ENCODE data around the gene GNPDA1.

Gene GNPDA1

GRCh38 chr5:141989720-141990119, 23.1 kb downstream of the GNPDA1 start:
- no peak for DNase-seq

DNA sequence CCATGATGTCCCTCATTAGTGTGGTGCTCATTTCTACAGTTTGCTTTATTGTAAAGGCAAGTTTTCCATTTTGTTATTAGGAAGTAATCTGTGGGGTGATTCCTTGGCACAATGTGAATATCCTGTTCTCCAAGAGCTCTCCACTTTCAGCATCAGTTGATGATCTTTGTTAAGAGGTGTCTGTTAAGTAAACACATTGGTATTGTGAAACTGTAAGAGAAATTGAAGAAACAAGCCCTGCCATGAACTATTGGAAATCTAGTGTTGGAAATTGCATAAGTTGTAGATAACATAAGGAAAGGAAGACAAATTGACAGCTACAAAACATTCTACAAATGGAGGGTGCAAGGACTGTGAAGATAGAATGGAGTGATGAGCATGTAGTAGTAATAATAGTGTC, 26.8 kb downstream of the GNPDA1 start:
- DNase-seq = no peak

DNA sequence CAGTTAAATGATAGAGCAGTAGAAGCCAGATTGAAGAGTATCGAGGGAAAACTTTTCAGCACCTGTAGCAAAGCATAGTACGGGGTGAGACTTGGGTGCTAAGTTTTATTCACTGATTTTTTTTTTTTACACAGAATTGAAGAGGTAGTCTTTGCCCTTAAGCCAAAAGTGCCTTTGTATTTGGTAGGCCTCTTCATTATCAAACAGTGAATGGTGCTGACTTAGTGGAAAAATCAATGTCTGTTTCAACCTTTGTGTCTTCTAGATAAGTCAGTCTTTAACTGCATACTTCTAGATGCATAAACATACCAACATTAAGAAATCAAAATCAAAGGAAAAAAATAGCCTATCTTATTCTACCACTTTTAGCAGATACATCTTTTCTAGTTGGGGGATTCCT, 30.2 kb downstream of the GNPDA1 start:
- DNase-seq = no peak

- DNase-seq = no peak
Measured at GRCh38 chr5:141978389-141978788, 34.4 kb downstream of the GNPDA1 start.

- DNase-seq = no peak
Measured at GRCh38 chr5:141976176-141976575, 36.7 kb downstream of the GNPDA1 start.

DNA sequence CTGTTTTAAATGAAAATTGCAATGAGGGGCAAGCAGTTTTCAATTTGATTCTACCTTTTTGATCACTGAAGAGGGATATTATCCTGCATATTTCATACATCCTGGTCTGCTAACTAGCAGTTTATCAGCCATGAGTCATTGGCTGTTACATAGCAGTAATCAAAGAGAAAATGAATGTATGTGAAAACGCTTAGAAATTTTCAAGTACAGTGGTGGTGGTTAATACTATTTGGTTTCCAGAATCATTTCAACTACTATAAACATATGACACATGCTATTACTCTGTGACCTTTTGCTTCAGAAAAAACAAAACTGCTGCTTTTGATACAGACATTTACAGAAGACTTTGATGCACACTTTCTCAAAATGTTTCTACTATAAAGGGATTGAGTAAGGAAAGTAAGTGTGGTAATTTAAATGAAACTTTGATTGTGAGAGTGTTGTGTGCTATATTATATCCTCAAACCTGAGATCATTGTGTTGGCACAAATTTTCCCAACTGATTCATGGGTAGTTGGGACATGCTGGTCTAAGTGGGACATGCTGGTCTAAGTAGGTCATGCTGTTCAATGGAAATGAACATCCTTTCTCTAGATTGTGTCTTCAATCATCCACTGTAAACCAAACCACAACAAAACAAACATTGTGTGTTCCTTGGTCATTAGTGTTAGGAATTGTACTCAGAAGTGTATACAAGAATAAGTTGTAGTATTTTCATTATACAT, 38.8 kb downstream of the GNPDA1 start:
- no peak for DNase-seq

GRCh38 chr5:141969783-141970771, 42.8 kb downstream of the GNPDA1 start:
- DNase-seq = no peak

DNA sequence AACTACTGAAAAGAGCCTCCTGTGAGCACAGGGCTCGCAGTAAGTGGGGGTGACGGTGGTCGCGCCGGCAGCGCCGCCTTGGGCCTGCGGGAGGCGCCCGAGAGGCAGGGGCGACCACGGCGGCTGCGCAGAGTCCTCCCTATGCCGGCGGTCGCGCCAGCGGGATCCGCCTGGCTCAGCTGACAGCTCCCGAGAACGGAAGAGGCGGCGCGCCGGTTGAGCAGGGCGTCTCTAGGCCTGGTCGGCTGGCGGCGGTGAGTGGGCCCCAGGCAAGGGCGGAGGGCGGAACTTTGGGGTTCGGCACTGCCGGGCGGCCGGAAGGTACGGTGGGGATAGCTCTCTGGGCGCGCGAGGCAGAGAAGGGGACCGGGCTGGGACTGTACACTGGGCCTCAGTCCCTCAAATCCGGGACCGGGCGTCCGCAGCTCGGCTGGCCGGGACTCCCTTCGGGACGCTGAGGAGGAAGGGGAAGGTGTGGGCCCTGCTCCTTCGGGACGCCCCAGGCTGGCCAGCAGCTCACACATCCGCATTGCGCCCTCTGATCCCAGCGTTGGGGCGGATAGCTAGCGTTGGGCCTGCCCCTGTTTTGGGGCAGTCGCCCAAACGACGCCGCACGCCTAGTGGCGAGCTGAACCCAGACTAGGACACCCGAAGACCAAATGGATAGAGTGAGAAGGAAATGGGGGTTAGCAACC, 43.8 kb downstream of the GNPDA1 start, which contains the start of gene RNF14:
Gene RNF14, plus strand, starts transcription at position 192 of the 695 bp plus-strand sequence. CDS start 4,484 bp downstream, outside the sequence.
- DNase-seq = no peak

- DNase-seq = no peak
Measured at GRCh38 chr5:141966963-141967333, 45.9 kb downstream of the GNPDA1 start.

- no peak for DNase-seq
Measured at GRCh38 chr5:141966275-141966962, 46.4 kb downstream of the GNPDA1 start.

GRCh38 chr5:141965071-141965470, 47.8 kb downstream of the GNPDA1 start:
- DNase-seq = no peak

- DNase-seq = no peak
Measured at GRCh38 chr5:141963701-141964100, 49.1 kb downstream of the GNPDA1 start.

DNA sequence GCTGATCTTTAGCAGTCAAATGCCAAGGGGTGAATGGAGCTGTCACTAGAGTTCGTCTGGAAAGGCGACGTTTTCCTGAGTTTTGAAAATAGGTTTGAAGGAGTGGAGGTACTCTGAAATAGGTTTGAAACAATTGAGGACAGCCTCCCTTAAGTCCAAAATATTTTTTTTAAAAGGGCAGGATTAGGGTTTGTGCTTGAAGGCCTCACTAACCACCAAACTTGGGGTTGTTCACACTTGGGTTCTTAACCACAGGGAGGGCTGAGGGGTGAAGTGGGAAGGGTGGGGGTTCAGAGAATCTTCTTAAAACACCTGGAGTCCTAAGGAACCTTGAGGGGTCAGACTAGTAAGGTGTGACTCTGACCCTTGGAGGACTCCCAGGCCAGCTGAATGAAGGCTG, 51.4 kb downstream of the GNPDA1 start:
- DNase-seq = no peak

GRCh38 chr5:141960449-141961323, 52.1 kb downstream of the GNPDA1 start:
- DNase-seq = peak; percentile 12

GRCh38 chr5:141960018-141960417, 52.8 kb downstream of the GNPDA1 start:
- no peak for DNase-seq

DNA sequence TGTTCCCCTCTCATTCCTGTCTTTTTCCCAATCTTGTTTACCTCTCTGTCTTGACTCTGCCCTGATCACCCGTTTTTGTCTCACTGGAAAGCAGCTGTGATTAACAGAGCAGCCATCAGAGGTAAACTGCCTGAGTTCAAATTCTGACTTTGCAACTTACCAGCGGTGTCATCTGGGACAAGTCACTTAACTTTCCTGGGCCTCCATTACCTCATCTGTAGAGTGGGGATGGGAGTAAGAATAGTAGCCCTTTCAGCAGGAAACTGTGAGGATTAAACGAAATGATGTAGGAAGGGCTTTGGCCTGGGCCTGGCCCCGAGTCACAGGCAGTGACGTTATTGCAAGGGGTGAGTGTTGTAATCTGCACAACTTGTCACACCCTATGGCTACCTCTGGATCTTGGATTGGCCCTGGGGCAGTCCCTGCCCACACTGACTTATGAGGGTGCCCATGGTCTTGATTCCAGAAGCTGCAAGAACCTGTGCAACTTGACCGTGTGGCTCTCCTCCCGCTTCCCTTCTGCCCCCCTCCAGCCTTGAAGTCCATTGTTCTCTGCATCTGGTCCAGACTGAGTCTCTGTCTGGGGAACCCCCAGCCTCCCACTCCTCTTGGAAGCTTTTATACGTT, 54.2 kb downstream of the GNPDA1 start:
- DNase-seq = no peak

DNA sequence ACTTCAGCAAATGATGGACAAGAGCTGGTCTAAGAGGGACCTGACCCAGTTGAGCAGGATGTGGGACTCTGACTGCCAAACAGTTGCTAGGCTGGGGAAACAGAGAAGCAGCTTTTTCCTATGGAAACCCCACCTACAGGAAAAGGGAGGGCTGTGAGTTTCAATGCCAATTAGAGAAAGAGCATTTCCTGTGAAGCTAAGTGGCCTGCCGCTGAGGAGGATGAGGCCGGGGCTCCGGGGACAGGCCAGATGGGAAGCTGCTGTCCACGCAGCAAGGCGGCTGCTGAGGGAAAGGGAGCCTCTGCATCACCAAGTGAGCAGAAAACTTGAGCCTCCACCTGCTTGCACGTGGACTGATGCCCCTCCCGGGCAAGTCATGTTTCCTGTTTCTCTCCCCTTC, 54.7 kb downstream of the GNPDA1 start, which contains the start of gene PCDH12:
Gene PCDH12, minus strand, starts transcription at position 90 of the 400 bp plus-strand sequence. CDS start 351 bp downstream, outside the sequence.
- no peak for DNase-seq

- DNase-seq = no peak
Measured at GRCh38 chr5:141957367-141957996, 55.3 kb downstream of the GNPDA1 start.

DNA sequence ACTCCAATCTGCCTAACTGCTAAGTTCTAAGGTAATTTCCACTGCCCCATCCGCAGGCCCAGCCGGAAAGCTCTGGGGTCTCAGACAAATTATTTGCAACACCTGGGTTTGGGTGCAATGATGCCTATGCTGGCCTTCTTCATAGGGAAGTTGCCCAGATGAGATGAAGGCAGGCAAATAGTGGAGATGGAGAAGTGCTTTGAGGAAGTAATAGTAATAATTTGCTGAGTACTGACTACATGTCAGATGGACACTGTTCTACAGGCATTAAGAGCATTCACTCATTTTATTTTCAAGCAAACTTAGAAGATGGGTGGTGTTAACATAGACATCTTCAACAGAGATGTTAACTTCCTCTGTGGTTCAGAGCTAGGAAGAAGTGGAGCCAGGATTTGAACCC, 58.6 kb downstream of the GNPDA1 start:
- DNase-seq = no peak

- no peak for DNase-seq
Measured at GRCh38 chr5:141952020-141952419, 60.8 kb downstream of the GNPDA1 start.
